HCT116 (cell line): ENCODE measurements around the gene NAGPA. TPM values are rescaled to one million over a fixed set of nuclear protein-coding genes. Genes with fewer than 3 reads are reported as not detected.

ENCODE experiments used
- ATAC-seq: fragments of 200-7000 bp; cut with Tn5 transposase; 2 replicates; pipeline ENCODE4 v1.9.1; 2020; ENCODE audit warnings: mild to moderate bottlenecking, moderate library complexity
- BruUV-seq: library from RNA; stranded (reverse); fragments of 400-500 nt; replicated peaks from 2 replicates; lab custom pipeline; 2021; lab: Mats Ljungman, UMichigan
- CTCF ChIA-PET: fragments of 300-600 bp; sonication (Branson Sonifier 250); formaldehyde crosslinking; loops from one replicate; lab custom pipeline; 2021; ENCODE audit warnings: antibody characterized with exemption; lab: Charles Lee
- POLR2A ChIA-PET: fragments of 300-600, 350-600 bp; sonication (Branson Sonifier 250); formaldehyde crosslinking; loops from one replicate; lab custom pipeline; 2021; ENCODE audit warnings: antibody characterized with exemption; lab: Charles Lee
- RAD21 ChIA-PET, 2 experiments: fragments of 300-600 bp; sonication (Branson Sonifier 250); formaldehyde crosslinking; loops; one replicate each; lab custom pipeline; 2023; ENCODE audit warnings: low total read pairs in 2 of 2; ENCODE audit not compliant: uncharacterized antibody in 2 of 2, unreplicated experiment in 2 of 2, low non-redundant PET in 1 of 2; lab: Charles Lee
- DNase-seq: peaks from one replicate; pipeline ENCODE4 v3.0.0-alpha.2; 2010; ENCODE audit warnings: low read depth, low spot score
- H2AFZ ChIP-seq: fragments of 200-600 bp; shearing (Covaris generic), sonication (generic); 2 replicates; pipeline ENCODE4 v1.6.1; 2017; ENCODE audit warnings: low read depth, mixed run types, mixed read lengths, antibody characterized with exemption, low read length; ENCODE audit not compliant: poor library complexity, severe bottlenecking
- H3K27ac ChIP-seq: 2 replicates; pipeline ENCODE4 v1.5.1; 2012; ENCODE audit warnings: low read depth, low read length
- H3K27me3 ChIP-seq: fragments of 200-600 bp; sonication (generic); 2 replicates; pipeline ENCODE4 v1.6.1; 2016; ENCODE audit warnings: mixed run types, low read length, mixed read lengths; ENCODE audit not compliant: insufficient read depth
- H3K36me3 ChIP-seq, 2 experiments: fragments of 200-500 bp in 1 of 2; fragments of 200-600 bp in 1 of 2; sonication (Bioruptor generic) in 1 of 2; sonication (generic) in 1 of 2; 2 replicates each; pipeline versions ENCODE4 v1.5.1 to v1.6.1; 2014 to 2016; ENCODE audit warnings: low read length in 2 of 2, inconsistent platforms in 1 of 2, mixed read lengths in 1 of 2, mixed run types in 1 of 2; ENCODE audit not compliant: insufficient read depth in 2 of 2, control insufficient read depth in 1 of 2
- H3K4me1 ChIP-seq, 2 experiments: fragments of 200-600 bp in 1 of 2; sonication (generic) in 1 of 2; 2 replicates each; pipeline versions ENCODE4 v1.5.1 to v1.6.1; 2012 to 2017; ENCODE audit warnings: low read length in 2 of 2, inconsistent platforms in 1 of 2, mild to moderate bottlenecking in 1 of 2, mixed read lengths in 1 of 2, mixed run types in 1 of 2, moderate library complexity in 1 of 2; ENCODE audit not compliant: insufficient read depth in 2 of 2, control insufficient read depth in 1 of 2
- H3K4me2 ChIP-seq: fragments of 200-600 bp; sonication (generic); 2 replicates; pipeline ENCODE4 v1.6.1; 2017; ENCODE audit warnings: mixed run types, low read length, mixed read lengths
- H3K4me3 ChIP-seq, 2 experiments: fragments of 200-600 bp in 1 of 2; sonication (generic) in 1 of 2; replicated peaks in 1 of 2; 2 replicates each; pipeline ENCODE4 v1.5.1; 2011 to 2016; ENCODE audit warnings: low read length in 2 of 2, control low read depth in 1 of 2, low read depth in 1 of 2, mild to moderate bottlenecking in 1 of 2, mixed read lengths in 1 of 2, mixed run types in 1 of 2
- H3K79me2 ChIP-seq: fragments of 200-600 bp; sonication (generic); 2 replicates; pipeline ENCODE4 v1.6.1; 2017; ENCODE audit warnings: mild to moderate bottlenecking, mixed run types, low read length, moderate library complexity, mixed read lengths; ENCODE audit not compliant: insufficient read depth
- H3K9ac ChIP-seq: fragments of 200-600 bp; sonication (generic); 2 replicates; pipeline ENCODE4 v1.6.1; 2016; ENCODE audit warnings: low read length, mixed read lengths
- H3K9me2 ChIP-seq: fragments of 200-600 bp; sonication (generic), shearing (Covaris generic); 2 replicates; pipeline ENCODE4 v1.6.1; 2017; ENCODE audit warnings: mixed run types, mild to moderate bottlenecking, moderate library complexity; ENCODE audit not compliant: insufficient read depth
- H3K9me3 ChIP-seq, 2 experiments: fragments of 200-500 bp in 1 of 2; fragments of 200-600 bp in 1 of 2; sonication (Bioruptor generic) in 1 of 2; sonication (generic) in 1 of 2; 2 replicates each; pipeline ENCODE4 v1.6.1; 2014 to 2017; ENCODE audit warnings: low read length in 2 of 2, mixed read lengths in 2 of 2, inconsistent platforms in 1 of 2, low read depth in 1 of 2, mild to moderate bottlenecking in 1 of 2, mixed run types in 1 of 2, moderate library complexity in 1 of 2; ENCODE audit not compliant: control insufficient read depth in 1 of 2, insufficient read depth in 1 of 2
- H4K20me1 ChIP-seq: fragments of 200-600 bp; sonication (generic), shearing (Covaris generic); 2 replicates; pipeline ENCODE4 v1.6.1; 2017; ENCODE audit warnings: mixed run types, mild to moderate bottlenecking, moderate library complexity; ENCODE audit not compliant: insufficient read depth
- CBX3 ChIP-seq: IDR thresholded peaks from 2 replicates; pipeline ENCODE4 v1.6.1; 2012; ENCODE audit warnings: low read depth
- CEBPB ChIP-seq: IDR thresholded peaks from 2 replicates; pipeline ENCODE4 v1.6.1; 2012; ENCODE audit warnings: low read depth
- EGR1 ChIP-seq: IDR thresholded peaks from 2 replicates; pipeline ENCODE4 v1.6.1; 2012; ENCODE audit warnings: low read depth
- ELF1 ChIP-seq: IDR thresholded peaks from 2 replicates; pipeline ENCODE4 v1.6.1; 2012; ENCODE audit warnings: low read depth, borderline replicate concordance
- EZH2 ChIP-seq: fragments of 200-600 bp; sonication (generic); IDR thresholded peaks from 2 replicates; pipeline ENCODE4 v1.6.1; 2017; ENCODE audit warnings: antibody characterized with exemption, mixed run types
- EZH2phosphoT487 ChIP-seq: fragments of 200-600 bp; IDR thresholded peaks from 2 replicates; pipeline ENCODE4 v1.6.1; 2018; ENCODE audit warnings: antibody characterized with exemption, borderline replicate concordance
- JUND ChIP-seq: IDR thresholded peaks from 2 replicates; pipeline ENCODE4 v1.6.1; 2012
- POLR2A ChIP-seq: IDR thresholded peaks from 2 replicates; pipeline ENCODE4 v1.7.0; 2011; ENCODE audit warnings: borderline replicate concordance; ENCODE audit not compliant: insufficient read depth, insufficient read length; ENCODE audit errors: extremely low read depth
- POLR2AphosphoS5 ChIP-seq: IDR thresholded peaks from 2 replicates; pipeline ENCODE4 v1.6.1; 2011; ENCODE audit warnings: mild to moderate bottlenecking, low read depth, low read length, moderate library complexity
- SIN3A ChIP-seq: IDR thresholded peaks from 2 replicates; pipeline ENCODE4 v1.6.1; 2012; ENCODE audit warnings: low read depth
- SP1 ChIP-seq: IDR thresholded peaks from 2 replicates; pipeline ENCODE4 v1.6.1; 2012; ENCODE audit warnings: low read depth
- SRF ChIP-seq: IDR thresholded peaks from 2 replicates; pipeline ENCODE4 v1.6.1; 2012; ENCODE audit warnings: low read depth
- TCF7L2 ChIP-seq: IDR thresholded peaks from 2 replicates; pipeline ENCODE4 v1.7.0; 2011; ENCODE audit warnings: borderline replicate concordance, inconsistent platforms; ENCODE audit not compliant: insufficient read depth, insufficient read length; ENCODE audit errors: extremely low read depth
- YY1 ChIP-seq: IDR thresholded peaks from 2 replicates; pipeline ENCODE4 v1.6.1; 2011; ENCODE audit warnings: low read length, low read depth, moderate library complexity, mild to moderate bottlenecking; ENCODE audit not compliant: insufficient replicate concordance; ENCODE audit errors: extremely low read depth
- ZFX ChIP-seq: fragments of 450-650 bp; IDR thresholded peaks from 2 replicates; pipeline ENCODE4 v1.6.1; 2017
- ZNF274 ChIP-seq: fragments of 200-500 bp; sonication (Bioruptor generic); IDR thresholded peaks from 2 replicates; pipeline ENCODE4 v1.6.1; 2014; ENCODE audit warnings: mild to moderate bottlenecking, low read depth, low read length, inconsistent platforms
- intact Hi-C: fragments of 100-400 bp; cut with micrococcal nuclease; formaldehyde crosslinking; loops from 2 replicates; pipeline ENCODE4 v1.10.0; 2022
- total RNA-seq: library from RNA; stranded (reverse); gene quantifications from one replicate; pipeline ENCODE4 v1.2.1, GENCODE V29; 2021; ENCODE audit not compliant: unreplicated experiment
- TF ChIP-seq, protein P1 (sequence below), 3 experiments: fragments of 200-600 bp in 1 of 3; sonication (generic) in 1 of 3; IDR thresholded peaks in 2 of 3; conservative IDR thresholded peaks in 1 of 3; 2 replicates each; pipeline ENCODE4 v1.5.1; 2012 to 2017; ENCODE audit warnings: low read depth in 2 of 3, low read length in 2 of 3, antibody characterized with exemption in 1 of 3, borderline replicate concordance in 1 of 3, control low read depth in 1 of 3, mild to moderate bottlenecking in 1 of 3, mixed read lengths in 1 of 3, mixed run types in 1 of 3, moderate library complexity in 1 of 3; ENCODE audit not compliant: insufficient read depth in 1 of 3
- TF ChIP-seq, protein P2 (sequence below): IDR thresholded peaks from 2 replicates; pipeline ENCODE4 v1.6.1; 2012; ENCODE audit warnings: low read depth
- TF ChIP-seq, protein P3 (sequence below): IDR thresholded peaks from 2 replicates; pipeline ENCODE4 v1.6.1; 2012

NAGPA gene
- total RNA-seq, 1 experiment from 2014 or later = 17.5 TPM

DNA sequence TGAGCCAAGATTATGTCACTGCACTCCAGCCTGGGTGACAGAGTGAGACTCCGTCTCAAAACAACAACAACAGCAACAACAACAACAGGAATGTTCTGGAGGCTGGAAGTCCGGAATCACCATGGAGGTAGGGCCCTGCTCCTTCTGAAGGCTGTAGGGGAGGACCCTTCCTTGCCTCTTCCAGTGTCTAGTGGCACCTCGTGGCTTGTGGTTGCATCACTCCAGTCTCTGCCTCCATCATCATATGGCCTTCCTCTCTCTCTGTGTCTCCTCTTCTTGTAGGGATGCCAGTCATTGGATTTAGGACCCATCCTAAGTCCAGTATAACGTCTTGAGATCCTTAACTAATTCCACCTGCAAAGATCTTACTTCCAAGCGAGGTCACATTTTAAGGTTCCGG, 14.0 kb downstream of the NAGPA start:
- POLR2A ChIA-PET = no interaction called here
- Histone ChIP-seq H3K4me3 (no peak overlapping the region), H3K4me2 (no peak overlapping the region), H4K20me1 (no peaks in the 10 kb centered on the region), H3K27ac (no peak overlapping the region), H3K9ac (no peak overlapping the region), H3K27me3 (no peaks in the 10 kb centered on the region), H3K9me3 (no peaks in the 10 kb centered on the region), H3K79me2 (no peaks in the 10 kb centered on the region), H2AFZ (no peak overlapping the region), H3K36me3 (no peaks in the 10 kb centered on the region), H3K4me1 (no peaks in the 10 kb centered on the region), H3K9me2 (no peaks in the 10 kb centered on the region)
- CTCF ChIA-PET = interaction anchor here (0.6 kb wide), 1 partner anchor 13 kb away, joined by 3 read pairs; no protein-coding TSS in a partner anchor
- TF ChIP-seq SRF (no peak), EZH2 (no peak), SIN3A (no peak), EGR1 (no peak), ELF1 (no peak), CBX3 (no peak), POLR2AphosphoS5 (no peak), TCF7L2 (no peak), YY1 (no peak), CEBPB (no peak), SP1 (no peak), ZFX (no peak), ZNF274 (no peak), EZH2phosphoT487 (no peak), JUND (no peak), POLR2A (no peak)
- TF ChIP-seq, protein P1, sequence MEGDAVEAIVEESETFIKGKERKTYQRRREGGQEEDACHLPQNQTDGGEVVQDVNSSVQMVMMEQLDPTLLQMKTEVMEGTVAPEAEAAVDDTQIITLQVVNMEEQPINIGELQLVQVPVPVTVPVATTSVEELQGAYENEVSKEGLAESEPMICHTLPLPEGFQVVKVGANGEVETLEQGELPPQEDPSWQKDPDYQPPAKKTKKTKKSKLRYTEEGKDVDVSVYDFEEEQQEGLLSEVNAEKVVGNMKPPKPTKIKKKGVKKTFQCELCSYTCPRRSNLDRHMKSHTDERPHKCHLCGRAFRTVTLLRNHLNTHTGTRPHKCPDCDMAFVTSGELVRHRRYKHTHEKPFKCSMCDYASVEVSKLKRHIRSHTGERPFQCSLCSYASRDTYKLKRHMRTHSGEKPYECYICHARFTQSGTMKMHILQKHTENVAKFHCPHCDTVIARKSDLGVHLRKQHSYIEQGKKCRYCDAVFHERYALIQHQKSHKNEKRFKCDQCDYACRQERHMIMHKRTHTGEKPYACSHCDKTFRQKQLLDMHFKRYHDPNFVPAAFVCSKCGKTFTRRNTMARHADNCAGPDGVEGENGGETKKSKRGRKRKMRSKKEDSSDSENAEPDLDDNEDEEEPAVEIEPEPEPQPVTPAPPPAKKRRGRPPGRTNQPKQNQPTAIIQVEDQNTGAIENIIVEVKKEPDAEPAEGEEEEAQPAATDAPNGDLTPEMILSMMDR (IDR thresholded peaks at IDR 0.05 in 2 of 3, conservative IDR thresholded peaks at IDR 0.05 in 1 of 3; ENCODE audit: borderline replicate concordance in 1 of 3, insufficient read depth in 1 of 3, low read depth in 2 of 3, low read length in 2 of 3) = no peak
- TF ChIP-seq, protein P2, sequence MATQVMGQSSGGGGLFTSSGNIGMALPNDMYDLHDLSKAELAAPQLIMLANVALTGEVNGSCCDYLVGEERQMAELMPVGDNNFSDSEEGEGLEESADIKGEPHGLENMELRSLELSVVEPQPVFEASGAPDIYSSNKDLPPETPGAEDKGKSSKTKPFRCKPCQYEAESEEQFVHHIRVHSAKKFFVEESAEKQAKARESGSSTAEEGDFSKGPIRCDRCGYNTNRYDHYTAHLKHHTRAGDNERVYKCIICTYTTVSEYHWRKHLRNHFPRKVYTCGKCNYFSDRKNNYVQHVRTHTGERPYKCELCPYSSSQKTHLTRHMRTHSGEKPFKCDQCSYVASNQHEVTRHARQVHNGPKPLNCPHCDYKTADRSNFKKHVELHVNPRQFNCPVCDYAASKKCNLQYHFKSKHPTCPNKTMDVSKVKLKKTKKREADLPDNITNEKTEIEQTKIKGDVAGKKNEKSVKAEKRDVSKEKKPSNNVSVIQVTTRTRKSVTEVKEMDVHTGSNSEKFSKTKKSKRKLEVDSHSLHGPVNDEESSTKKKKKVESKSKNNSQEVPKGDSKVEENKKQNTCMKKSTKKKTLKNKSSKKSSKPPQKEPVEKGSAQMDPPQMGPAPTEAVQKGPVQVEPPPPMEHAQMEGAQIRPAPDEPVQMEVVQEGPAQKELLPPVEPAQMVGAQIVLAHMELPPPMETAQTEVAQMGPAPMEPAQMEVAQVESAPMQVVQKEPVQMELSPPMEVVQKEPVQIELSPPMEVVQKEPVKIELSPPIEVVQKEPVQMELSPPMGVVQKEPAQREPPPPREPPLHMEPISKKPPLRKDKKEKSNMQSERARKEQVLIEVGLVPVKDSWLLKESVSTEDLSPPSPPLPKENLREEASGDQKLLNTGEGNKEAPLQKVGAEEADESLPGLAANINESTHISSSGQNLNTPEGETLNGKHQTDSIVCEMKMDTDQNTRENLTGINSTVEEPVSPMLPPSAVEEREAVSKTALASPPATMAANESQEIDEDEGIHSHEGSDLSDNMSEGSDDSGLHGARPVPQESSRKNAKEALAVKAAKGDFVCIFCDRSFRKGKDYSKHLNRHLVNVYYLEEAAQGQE = no peak
- TF ChIP-seq, protein P3, sequence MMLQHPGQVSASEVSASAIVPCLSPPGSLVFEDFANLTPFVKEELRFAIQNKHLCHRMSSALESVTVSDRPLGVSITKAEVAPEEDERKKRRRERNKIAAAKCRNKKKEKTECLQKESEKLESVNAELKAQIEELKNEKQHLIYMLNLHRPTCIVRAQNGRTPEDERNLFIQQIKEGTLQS = no peak
- ATAC-seq (no peak), DNase-seq (no peak)
- intact Hi-C loops = loop anchor here (10.0 kb wide), 1 partner anchor 305 kb away; no protein-coding TSS in a partner anchor
- RAD21 ChIA-PET = no interaction called here
- BruUV-seq = no TSS peak
